Tongue (tissue), 2 donors: ENCODE data around the gene KANSL2. TPM values are rescaled to one million over a fixed set of nuclear protein-coding genes. Genes with fewer than 3 reads are reported as not detected.

Source experiments
- small RNA-seq: library from RNA; depleted of rRNA; stranded (forward); fragments of <200 nt; gene quantifications from one replicate; pipeline ENCODE3, GENCODE V24; 2014; ENCODE audit warnings: low replicate concordance
- total RNA-seq: library from RNA; depleted of rRNA; stranded (reverse); fragments of >200 nt; gene quantifications from one replicate; pipeline ENCODE4 v1.2.3, GENCODE V29; 2014

The KANSL2 gene
- total RNA-seq, 1 donor from 2014 or later: 146 TPM

Small RNA genes within 50 kb of the gene (small RNA-seq; reads per million reads assigned to genes)
- gene MIR1291 (not detected), gene SNORA2A (4.5 reads per million, percentile 92 among the genes with 10 or more reads in this experiment), gene SNORA2B (4.6 reads per million, percentile 92 among the genes with 10 or more reads in this experiment), gene SNORA2C (1.9 reads per million, percentile 89 among the genes with 10 or more reads in this experiment)

Other genes with a start within 250 kb of the KANSL2 start
- not detected for gene ANP32D, start 209.7 kb downstream of the KANSL2 start, total RNA-seq
- gene C12orf54, start 199.7 kb downstream of the KANSL2 start, total RNA-seq: not detected
- not detected for gene OR8S1, start 156.6 kb downstream of the KANSL2 start, total RNA-seq
- gene LALBA, start 112.2 kb downstream of the KANSL2 start, total RNA-seq: not detected
- 27.3 TPM for gene CCNT1, start 34.5 kb upstream of the KANSL2 start, total RNA-seq
- gene ADCY6, start 106.9 kb upstream of the KANSL2 start, total RNA-seq: 45.7 TPM
- 9.6 TPM for gene CACNB3, start 136.3 kb upstream of the KANSL2 start, total RNA-seq
- 87.7 TPM for gene DDX23, start 169.9 kb upstream of the KANSL2 start, total RNA-seq
- gene RND1, start 183.6 kb upstream of the KANSL2 start, total RNA-seq: 2.9 TPM
- gene FKBP11, start 243.3 kb upstream of the KANSL2 start, total RNA-seq: 8.3 TPM